Activated CD4-positive, alpha-beta memory T cell treated with anti-CD3 and anti-CD28 coated beads, Interleukin-2, amount 10 ng/mL, durations not matched to agents 7 days and 5 days (primary cell): Measurements from ENCODE around the gene ATP8B3. TPM values are rescaled to one million over a fixed set of nuclear protein-coding genes. Genes with fewer than 3 reads are reported as not detected.

ENCODE experiments used
- CTCF ChIA-PET: fragments of 350-600 bp; sonication (Branson Sonifier 250); formaldehyde crosslinking; loops from one replicate; lab custom pipeline; 2021; ENCODE audit warnings: antibody characterized with exemption, inconsistent platforms; lab: Charles Lee
- POLR2A ChIA-PET: fragments of 350-600 bp; sonication (Branson Sonifier 250); formaldehyde crosslinking; loops from one replicate; lab custom pipeline; 2021; ENCODE audit warnings: antibody characterized with exemption; lab: Charles Lee
- DNase-seq: peaks from one replicate; pipeline ENCODE4 v3.0.0-alpha.2; 2020
- H3K27ac Mint-ChIP-seq: one replicate; pipeline ENCODE4 v1.8.0; 2021; ENCODE audit warnings: mild to moderate bottlenecking, mixed read lengths
- H3K27me3 Mint-ChIP-seq: one replicate; pipeline ENCODE4 v1.8.0; 2021; ENCODE audit warnings: mixed read lengths
- H3K36me3 Mint-ChIP-seq: one replicate; pipeline ENCODE4 v1.8.0; 2021; ENCODE audit warnings: low read depth, mixed read lengths
- H3K4me1 Mint-ChIP-seq: one replicate; pipeline ENCODE4 v1.8.0; 2021; ENCODE audit warnings: mixed read lengths
- H3K4me3 Mint-ChIP-seq: one replicate; pipeline ENCODE4 v1.8.0; 2021; ENCODE audit warnings: mild to moderate bottlenecking, mixed read lengths
- H3K9me3 Mint-ChIP-seq: one replicate; pipeline ENCODE4 v1.8.0; 2021; ENCODE audit warnings: mixed read lengths
- total RNA-seq, 2 experiments: library from RNA; stranded (reverse); gene quantifications; one replicate each; pipeline ENCODE4 v1.2.3, GENCODE V29; 2021

ATP8B3 gene
- total RNA-seq, 2 experiments from 2014 or later = 22.5 to 23.3 TPM

DNA sequence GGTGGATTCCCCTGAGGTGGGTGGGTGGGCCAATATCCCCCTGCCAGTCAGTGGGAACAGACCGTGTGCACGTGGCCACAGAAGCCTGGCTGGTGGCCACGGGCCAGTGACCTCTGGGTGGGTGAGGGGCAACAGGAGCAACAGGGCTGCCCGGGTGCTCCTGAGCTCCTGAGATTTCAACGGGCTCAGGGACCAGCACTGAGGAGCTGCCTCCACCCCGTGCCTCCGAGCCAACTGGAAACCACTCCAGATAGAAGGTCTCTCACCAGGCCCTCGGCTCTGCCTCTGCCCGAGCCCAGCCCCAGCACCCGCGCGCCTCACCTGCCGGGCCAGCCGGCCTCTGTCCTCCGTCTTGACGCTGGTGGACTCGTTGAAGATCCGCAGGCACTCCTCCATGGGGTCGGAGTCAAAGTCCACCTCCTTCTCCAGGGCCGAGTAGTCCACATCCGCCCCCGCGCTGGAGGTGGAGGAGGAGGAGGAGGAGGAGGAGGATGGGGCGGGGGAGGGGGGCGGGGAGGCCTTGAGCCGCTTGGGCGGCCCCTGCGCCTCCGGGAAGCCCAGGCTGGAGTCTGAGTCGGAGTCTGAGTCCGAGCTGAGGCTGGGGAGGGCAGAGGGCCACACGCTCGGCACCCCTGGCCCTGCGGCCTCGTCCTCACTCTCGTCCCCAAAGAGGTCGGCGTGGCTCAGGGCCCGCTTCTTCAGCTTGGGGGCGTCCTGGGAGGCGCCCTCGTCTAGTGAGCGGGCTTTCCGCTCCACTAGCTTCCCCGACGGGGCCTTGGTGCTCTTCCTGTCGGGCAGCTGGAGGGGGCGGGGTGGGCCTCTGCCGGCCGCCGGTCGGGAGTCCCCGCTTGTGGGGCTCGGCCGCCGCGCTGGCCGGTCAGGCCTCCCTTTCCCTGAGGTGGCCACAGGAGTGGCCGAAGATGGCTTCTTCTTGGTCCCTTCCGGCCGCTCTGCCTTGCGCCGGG lies 14.8 kb upstream of the ATP8B3 start:
- CTCF ChIA-PET = interaction anchor here (0.6 to 2.0 kb wide), 22 partner anchors 8 to 280 kb away, joined by 3 to 20 read pairs (median 6); no protein-coding TSS in a partner anchor
- DNase-seq = no peak
- Mint-ChIP-seq H3K4me1 (peaks cover 3% of the 10 kb centered on the region), H3K36me3 (peaks cover 18% of the 10 kb centered on the region), H3K27me3 (no peaks in the 10 kb centered on the region), H3K27ac (no peak overlapping the region), H3K9me3 (no peaks in the 10 kb centered on the region), H3K4me3 (no peak overlapping the region)
- POLR2A ChIA-PET = interaction anchor here (0.8 to 1.8 kb wide), 4 partner anchors 11 to 154 kb away, joined by 3 to 4 read pairs (median 4); no protein-coding TSS in a partner anchor

DNA sequence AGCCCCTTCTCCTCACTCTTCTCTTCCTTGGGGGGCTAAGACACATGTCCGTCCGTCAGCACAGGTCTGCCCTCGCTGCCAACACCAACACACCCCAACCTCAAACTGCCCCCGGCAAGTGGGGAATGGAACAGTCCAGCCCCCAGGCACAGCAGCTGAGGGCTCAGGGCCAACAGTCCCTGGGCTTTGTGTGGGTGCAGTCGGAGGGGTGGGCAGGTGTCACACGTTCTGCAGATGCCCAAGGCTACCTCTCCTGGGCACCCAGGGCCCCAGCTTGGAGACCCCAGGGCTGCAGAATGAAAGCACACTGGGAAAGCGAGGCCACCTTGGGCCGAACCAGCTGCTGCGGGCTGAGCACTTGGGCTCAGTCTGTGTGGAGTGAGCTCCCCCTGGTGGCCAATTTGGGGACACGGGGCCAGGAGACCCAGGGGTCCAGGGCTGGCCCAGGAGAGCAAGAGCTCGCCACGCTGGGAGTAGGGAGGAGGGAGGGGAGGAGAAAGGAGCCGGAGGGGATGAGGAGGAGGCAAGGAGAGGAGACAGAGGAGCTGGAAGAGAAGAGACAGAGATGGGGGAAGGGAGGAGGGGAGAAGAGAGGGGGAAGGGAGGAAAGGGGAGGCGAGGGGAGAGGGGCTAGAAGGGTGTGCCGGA lies 14.0 kb upstream of the ATP8B3 start:
- peak; percentile 78 for DNase-seq
- Mint-ChIP-seq H3K36me3 (peaks cover 22% of the 10 kb centered on the region), H3K4me3 (no peak overlapping the region), H3K4me1 (peaks cover 3% of the 10 kb centered on the region), H3K27ac (no peak overlapping the region), H3K9me3 (no peaks in the 10 kb centered on the region), H3K27me3 (no peaks in the 10 kb centered on the region)
- ChIA-PET CTCF (interaction anchor here (0.6 to 2.0 kb wide), 25 partner anchors 8 to 280 kb away, joined by 3 to 20 read pairs (median 5); no protein-coding TSS in a partner anchor), POLR2A (interaction anchor here (0.8 to 1.8 kb wide), 4 partner anchors 11 to 153 kb away, joined by 3 to 4 read pairs (median 4); no protein-coding TSS in a partner anchor)

DNA sequence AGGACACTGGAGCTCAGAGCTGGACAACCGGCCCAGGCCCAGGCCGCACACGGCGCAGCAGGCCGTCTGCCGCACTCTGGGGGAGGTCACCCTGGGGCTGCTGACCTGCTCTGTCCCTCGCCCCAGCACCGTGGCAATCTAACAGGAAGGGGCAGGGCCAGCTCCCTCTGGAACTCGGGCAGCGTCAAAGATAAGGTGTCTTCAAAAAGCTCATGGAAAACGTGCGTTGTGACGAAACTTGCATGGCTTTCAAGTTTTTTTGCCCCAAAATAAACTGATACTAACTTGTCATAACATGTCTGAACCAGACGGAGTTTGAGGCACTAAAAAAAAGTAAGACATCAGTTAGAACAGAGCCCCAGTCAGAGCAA lies 12.2 kb upstream of the ATP8B3 start:
- ChIA-PET CTCF (interaction anchor here (0.7 to 1.4 kb wide), 2 partner anchors 13 to 273 kb away, joined by 3 read pairs; no protein-coding TSS in a partner anchor), POLR2A (no interaction called here)
- H3K27me3 Mint-ChIP-seq = no peaks in the 10 kb centered on the region
- H3K4me3 Mint-ChIP-seq = no peak overlapping the region
- no peaks in the 10 kb centered on the region for H3K9me3 Mint-ChIP-seq
- H3K36me3 Mint-ChIP-seq = peaks cover 24% of the 10 kb centered on the region
- H3K27ac Mint-ChIP-seq = no peak overlapping the region
- no peak for DNase-seq
- H3K4me1 Mint-ChIP-seq = peaks cover 3% of the 10 kb centered on the region

DNA sequence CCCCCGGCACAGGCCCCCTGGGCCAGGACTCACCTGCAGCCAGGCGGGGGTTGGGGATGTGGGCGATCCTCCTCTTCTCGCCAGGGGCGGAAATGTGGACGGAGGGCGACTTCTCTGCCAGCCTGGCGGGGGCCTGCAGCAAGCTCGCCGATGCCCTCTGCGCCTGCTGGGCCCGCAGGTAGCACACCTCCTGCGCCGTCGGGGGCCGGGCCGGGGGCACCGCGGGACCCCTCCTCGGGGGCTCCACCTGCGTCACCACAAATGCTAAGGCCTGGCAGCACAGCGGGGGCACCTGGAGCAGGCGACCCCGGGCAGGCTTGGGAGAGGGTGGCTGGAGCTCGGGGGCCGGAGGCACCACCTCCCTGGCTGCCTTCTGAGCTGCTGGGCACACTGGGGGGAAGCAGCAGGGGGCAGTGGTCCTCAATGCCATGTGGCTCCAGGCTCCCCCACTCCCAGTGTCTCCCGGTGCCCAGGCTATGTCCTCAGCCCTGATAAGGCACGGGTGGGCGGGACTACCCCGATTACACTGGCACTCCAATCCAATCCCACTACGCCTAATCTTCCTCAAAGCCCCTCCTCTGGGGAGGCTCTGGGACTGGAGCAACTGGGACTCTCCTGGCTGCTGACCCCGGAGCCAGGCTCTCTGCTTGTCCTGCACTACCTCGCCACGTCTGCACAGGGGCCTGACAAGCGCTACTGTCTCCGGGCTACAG lies 11.6 kb upstream of the ATP8B3 start:
- peaks cover 24% of the 10 kb centered on the region for H3K36me3 Mint-ChIP-seq
- CTCF ChIA-PET = interaction anchor here (1.4 kb wide), 1 partner anchor 14 kb away, joined by 3 read pairs; no protein-coding TSS in a partner anchor
- H3K9me3 Mint-ChIP-seq = no peaks in the 10 kb centered on the region
- peaks cover 3% of the 10 kb centered on the region for H3K4me1 Mint-ChIP-seq
- no peak overlapping the region for H3K27ac Mint-ChIP-seq
- H3K27me3 Mint-ChIP-seq = no peaks in the 10 kb centered on the region
- POLR2A ChIA-PET = no interaction called here
- no peak for DNase-seq
- no peak overlapping the region for H3K4me3 Mint-ChIP-seq

DNA sequence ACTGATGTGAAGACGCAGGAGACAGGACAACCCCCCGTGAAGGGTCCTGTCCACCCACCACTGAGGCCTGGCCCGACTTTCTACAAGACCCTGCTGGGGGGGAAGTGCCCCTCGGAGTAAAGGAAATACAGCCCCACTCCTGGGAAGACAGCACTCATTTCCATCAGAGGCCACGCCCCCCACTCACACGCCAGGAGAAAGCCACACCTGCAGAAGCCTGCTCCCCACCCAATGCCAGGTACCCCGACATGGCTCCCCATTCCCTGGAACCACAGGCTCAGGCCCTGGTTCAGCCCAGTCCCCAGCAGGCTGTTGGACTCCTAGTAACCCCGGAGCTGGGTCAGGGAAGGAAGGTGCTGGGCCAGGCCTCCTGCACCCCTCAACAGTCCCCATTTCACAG lies 10.9 kb upstream of the ATP8B3 start:
- Mint-ChIP-seq H3K36me3 (peaks cover 26% of the 10 kb centered on the region), H3K4me1 (peaks cover 3% of the 10 kb centered on the region), H3K27me3 (no peaks in the 10 kb centered on the region), H3K4me3 (no peak overlapping the region), H3K27ac (no peak overlapping the region), H3K9me3 (no peaks in the 10 kb centered on the region)
- ChIA-PET CTCF (no interaction called here), POLR2A (no interaction called here)
- DNase-seq = no peak

DNA sequence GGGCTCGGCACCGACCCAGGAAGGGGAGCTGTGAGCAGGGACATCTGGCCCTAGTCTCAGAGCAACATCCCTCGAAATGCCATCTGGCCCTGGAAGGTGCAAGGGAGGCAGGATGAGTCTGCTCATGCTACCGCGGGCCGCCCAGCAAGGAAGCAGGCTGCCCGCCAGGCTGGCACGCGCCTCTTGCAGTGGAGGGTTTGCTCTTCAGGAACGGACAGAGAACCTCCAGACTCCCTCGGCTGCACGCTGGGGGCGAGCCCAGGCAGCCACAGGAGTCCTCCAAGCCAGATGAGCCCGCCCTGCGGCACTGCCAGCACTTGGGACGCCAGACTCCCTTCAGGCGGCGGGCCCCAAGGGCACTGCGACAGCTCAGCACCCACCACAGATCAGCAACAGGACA lies 10.1 kb upstream of the ATP8B3 start:
- H3K9me3 Mint-ChIP-seq = no peaks in the 10 kb centered on the region
- ChIA-PET CTCF (no interaction called here), POLR2A (no interaction called here)
- peaks cover 3% of the 10 kb centered on the region for H3K4me1 Mint-ChIP-seq
- no peak for DNase-seq
- no peaks in the 10 kb centered on the region for H3K27me3 Mint-ChIP-seq
- H3K27ac Mint-ChIP-seq = no peak overlapping the region
- peaks cover 28% of the 10 kb centered on the region for H3K36me3 Mint-ChIP-seq
- H3K4me3 Mint-ChIP-seq = no peak overlapping the region

DNA sequence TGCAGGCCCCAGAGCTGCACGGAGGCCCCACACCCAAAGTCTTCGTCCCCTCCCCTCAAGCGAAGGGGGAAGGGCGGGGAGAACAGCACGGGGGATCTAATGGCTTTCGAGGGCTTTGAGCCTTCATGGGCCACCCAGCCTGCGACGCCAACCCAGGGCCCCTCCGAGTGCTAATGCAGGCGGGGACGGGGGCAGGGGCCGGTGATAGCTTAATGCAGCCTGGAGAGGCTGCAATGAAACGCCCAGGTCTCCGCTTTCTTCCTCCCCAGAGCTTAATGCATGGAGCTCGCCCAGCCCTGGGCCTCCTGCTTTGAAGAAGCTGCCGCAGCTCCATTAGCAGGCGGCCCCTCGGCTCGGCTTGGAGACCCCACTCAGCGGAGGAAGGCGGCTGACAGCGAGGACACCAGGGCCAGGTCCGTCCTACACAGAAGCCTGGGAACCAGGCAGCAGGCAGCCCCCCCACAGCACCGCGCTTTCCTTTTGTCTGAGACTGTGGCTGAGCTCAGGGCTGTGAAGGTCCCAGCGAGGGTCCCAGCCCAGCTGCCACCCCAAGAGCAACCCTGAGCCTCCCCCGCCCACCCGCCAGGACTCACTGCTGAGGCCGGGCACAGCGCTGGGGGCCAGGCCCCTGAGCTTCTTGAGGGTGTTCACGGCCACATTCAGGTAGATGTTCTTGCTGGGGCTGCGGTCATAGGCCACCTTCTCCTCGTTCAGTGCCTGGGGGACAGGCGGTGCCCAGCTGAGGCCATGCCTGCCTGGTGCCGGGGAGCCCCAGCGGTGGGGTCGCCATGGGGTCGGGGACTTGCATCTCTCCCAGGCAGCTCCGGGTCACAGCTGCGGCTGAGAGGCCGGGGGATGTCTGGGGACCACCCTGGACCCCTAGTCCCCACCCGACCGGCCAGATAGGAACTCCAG lies 7.5 kb upstream of the ATP8B3 start:
- Mint-ChIP-seq H3K4me3 (no peak overlapping the region), H3K36me3 (peaks cover 36% of the 10 kb centered on the region), H3K27me3 (no peaks in the 10 kb centered on the region), H3K9me3 (no peaks in the 10 kb centered on the region), H3K4me1 (no peaks in the 10 kb centered on the region), H3K27ac (no peak overlapping the region)
- no peak for DNase-seq
- ChIA-PET POLR2A (interaction anchor here (1.0 kb wide), 1 partner anchor 14 kb away, joined by 3 read pairs; no protein-coding TSS in a partner anchor), CTCF (no interaction called here)

DNA sequence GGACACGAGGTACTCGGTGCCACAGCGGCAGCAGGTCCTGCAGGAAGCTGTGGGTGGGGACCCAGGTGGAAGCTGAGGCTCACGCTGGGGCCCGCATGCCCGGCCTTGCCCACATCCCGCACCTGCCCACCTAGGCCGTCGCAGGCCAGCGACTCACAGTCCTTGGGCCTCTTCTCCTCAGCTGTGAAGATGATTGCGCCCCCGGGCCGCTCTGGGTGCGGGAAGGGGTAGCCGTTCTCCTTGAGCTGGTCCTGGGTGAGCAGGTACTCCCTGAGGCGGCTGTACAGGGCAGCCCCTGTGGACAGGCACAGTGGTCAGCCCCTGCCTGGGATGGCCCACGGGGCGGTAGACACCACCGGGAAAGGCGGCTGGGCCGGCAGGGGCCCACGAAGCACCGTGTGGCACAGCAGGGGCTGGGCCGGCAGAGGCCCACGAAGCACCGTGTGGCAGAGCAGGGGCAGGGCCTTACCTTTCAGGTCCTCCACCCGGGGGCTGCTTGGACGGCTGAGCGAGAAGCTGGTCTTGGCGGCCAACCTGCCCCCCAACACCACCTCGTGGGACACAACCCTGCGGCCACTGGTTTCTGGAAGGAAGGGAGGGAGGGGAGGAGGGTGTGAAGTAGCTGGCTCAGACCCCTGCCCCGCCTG lies 6.6 kb upstream of the ATP8B3 start:
- Mint-ChIP-seq H3K36me3 (peaks cover 30% of the 10 kb centered on the region), H3K27me3 (no peaks in the 10 kb centered on the region), H3K9me3 (no peaks in the 10 kb centered on the region), H3K4me3 (no peak overlapping the region), H3K27ac (no peak overlapping the region), H3K4me1 (peaks cover 5% of the 10 kb centered on the region)
- CTCF ChIA-PET = no interaction called here
- POLR2A ChIA-PET = interaction anchor here (1.0 kb wide), 1 partner anchor 14 kb away, joined by 3 read pairs; no protein-coding TSS in a partner anchor
- DNase-seq = no peak

DNA sequence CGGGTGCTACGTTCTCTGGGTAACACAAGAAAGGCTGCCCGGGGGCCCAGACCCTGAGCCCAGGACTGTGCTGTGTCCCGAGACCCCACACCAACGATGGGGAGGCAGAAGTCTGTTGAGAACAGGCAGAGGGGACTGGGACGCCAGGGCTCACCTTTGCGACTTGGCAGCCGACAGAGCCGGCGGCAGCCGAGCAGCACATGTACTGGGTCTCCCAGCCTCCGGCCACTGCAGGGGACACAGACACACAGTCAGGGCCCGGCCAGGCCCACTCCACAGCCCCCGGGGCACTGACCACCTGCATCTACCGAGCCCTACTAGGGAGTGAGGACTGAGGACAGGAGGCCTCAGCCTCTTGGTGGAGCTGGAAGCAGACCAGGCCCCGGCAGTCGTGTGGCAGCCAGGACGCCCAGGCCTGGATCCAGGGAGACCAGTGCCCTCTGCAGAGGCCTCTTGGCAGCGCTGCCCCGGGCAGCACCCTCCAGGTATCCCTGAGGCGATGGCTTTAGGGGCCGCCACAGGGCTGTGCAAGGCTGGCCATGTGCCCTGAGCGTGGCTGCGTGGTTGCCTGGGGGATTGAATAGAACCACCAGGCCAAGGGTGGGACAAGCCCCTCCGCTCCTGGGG lies 5.6 kb upstream of the ATP8B3 start:
- ChIA-PET POLR2A (no interaction called here), CTCF (no interaction called here)
- no peak overlapping the region for H3K27ac Mint-ChIP-seq
- no peak for DNase-seq
- no peaks in the 10 kb centered on the region for H3K27me3 Mint-ChIP-seq
- H3K4me1 Mint-ChIP-seq = peaks cover 13% of the 10 kb centered on the region
- H3K4me3 Mint-ChIP-seq = no peak overlapping the region
- H3K36me3 Mint-ChIP-seq = peaks cover 30% of the 10 kb centered on the region
- H3K9me3 Mint-ChIP-seq = no peaks in the 10 kb centered on the region

DNA sequence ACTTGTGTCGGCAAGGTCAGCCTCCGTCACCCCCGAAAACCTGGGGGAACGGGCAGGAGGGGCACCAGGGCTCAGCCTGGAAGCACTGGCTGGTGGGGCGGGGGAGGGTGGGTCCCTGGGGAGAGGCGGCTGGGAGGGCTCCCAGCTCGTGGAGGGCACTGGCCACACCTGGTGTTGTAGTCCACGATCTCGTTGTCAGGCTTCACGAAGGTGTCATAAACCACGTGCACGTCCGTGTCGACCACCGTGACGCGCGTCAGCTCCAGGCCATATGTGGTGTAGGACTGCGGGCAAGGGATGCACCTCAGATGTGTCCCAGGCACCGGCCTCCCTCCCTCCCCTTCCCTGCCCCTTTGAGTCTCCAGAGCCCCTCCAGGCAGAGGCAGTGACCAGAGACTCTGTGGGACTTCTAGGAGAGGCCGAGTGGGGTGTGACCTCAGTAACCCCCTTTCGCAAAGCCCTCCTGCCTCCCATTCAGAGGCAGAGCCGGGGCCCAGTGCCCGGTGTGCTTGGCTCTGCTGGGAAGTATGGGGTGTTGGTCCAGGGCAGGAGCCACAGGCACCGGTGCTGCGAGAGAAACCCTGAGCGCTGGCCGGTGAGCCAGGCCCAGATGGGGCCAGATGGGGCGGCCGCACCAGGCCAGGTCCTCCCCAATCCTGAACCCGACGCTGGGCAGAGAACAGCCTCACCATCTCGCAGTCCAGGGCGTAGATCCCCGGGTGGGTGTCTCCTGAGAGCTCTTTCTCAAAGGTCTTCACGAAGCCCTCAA lies 4.6 kb upstream of the ATP8B3 start:
- H3K4me3 Mint-ChIP-seq = no peak overlapping the region
- no peaks in the 10 kb centered on the region for H3K27me3 Mint-ChIP-seq
- ChIA-PET CTCF (no interaction called here), POLR2A (no interaction called here)
- H3K4me1 Mint-ChIP-seq = peaks cover 16% of the 10 kb centered on the region
- no peak for DNase-seq
- H3K9me3 Mint-ChIP-seq = no peaks in the 10 kb centered on the region
- H3K27ac Mint-ChIP-seq = no peak overlapping the region
- H3K36me3 Mint-ChIP-seq = peaks cover 25% of the 10 kb centered on the region
